HepG2 (cell line): ENCODE results near the gene EREG. TPM values are rescaled to one million over a fixed set of nuclear protein-coding genes. Genes with fewer than 3 reads are reported as not detected.
A peak's percentile ranks its signal among the peaks of the same experiment; 100 is the strongest.

Experiments used
- ATAC-seq: fragments of 200-7000 bp; cut with Tn5 transposase; 3 replicates; pipeline ENCODE4 v1.9.1; 2020; ENCODE audit warnings: mild to moderate bottlenecking, moderate library complexity
- BruUV-seq: library from RNA; stranded (reverse); fragments of 400-500 nt; replicated peaks from 2 replicates; lab custom pipeline; 2021; lab: Mats Ljungman, UMichigan
- CTCF ChIA-PET: fragments of 300-600 bp; formaldehyde crosslinking; extraction: SDS; loops from one replicate; lab custom pipeline; 2021; ENCODE audit warnings: low total read pairs, inconsistent platforms, low intra/inter-chr PET ratio; lab: Yijun Ruan, JAX
- POLR2A ChIA-PET: fragments of 350-600 bp; sonication (Branson Sonifier 250); formaldehyde crosslinking; loops from one replicate; lab custom pipeline; 2020; ENCODE audit warnings: antibody characterized with exemption, inconsistent platforms; lab: Yijun Ruan, JAX
- DNase-seq: peaks from one replicate; pipeline ENCODE4 v3.0.0-alpha.2; 2015; ENCODE audit warnings: low spot score
- FAIRE-seq: peaks from 3 replicates; lab custom pipeline; 2011; peaks lifted over from hg19 to GRCh38; lab: Jason Lieb, UNC
- H2AFZ ChIP-seq: one replicate; pipeline ENCODE4 v1.6.1; 2011; ENCODE audit warnings: low read length, inconsistent platforms
- H3K27ac ChIP-seq: fragments of 300-600 bp; 3 replicates; pipeline ENCODE4 v1.8.0; 2011; ENCODE audit warnings: mixed run types, mild to moderate bottlenecking, mixed read lengths, low read length, inconsistent platforms; ENCODE audit not compliant: insufficient read depth; ENCODE audit errors: extremely low read length
- H3K27me3 ChIP-seq, 2 experiments: fragments of 200-600 bp in 1 of 2; 2 replicates in 1 of 2; 3 replicates in 1 of 2; pipeline versions ENCODE4 v1.6.0 to v1.8.0; 2011; ENCODE audit warnings: low read length in 2 of 2, mild to moderate bottlenecking in 2 of 2, moderate library complexity in 2 of 2, inconsistent platforms in 1 of 2; ENCODE audit not compliant: insufficient read depth in 2 of 2, control insufficient read depth in 1 of 2
- H3K36me3 ChIP-seq, 2 experiments: fragments of 200-600 bp in 1 of 2; replicated peaks in 1 of 2; 2 replicates in 1 of 2; 3 replicates in 1 of 2; pipeline versions ENCODE4 v1.5.1 to v1.8.0; 2011; ENCODE audit warnings: low read length in 2 of 2, inconsistent platforms in 1 of 2; ENCODE audit not compliant: insufficient read depth in 2 of 2, control insufficient read depth in 1 of 2
- H3K4me1 ChIP-seq: 2 replicates; pipeline ENCODE4 v1.5.1; 2012; ENCODE audit warnings: low read length, inconsistent platforms; ENCODE audit not compliant: insufficient read depth
- H3K4me2 ChIP-seq: 2 replicates; pipeline ENCODE4 v1.6.0; 2011; ENCODE audit warnings: low read depth, low read length, inconsistent platforms
- H3K4me3 ChIP-seq, 3 experiments: fragments of 200-600 bp in 1 of 3; sonication (generic), shearing (Covaris generic) in 1 of 3; replicated peaks in 1 of 3; 2 replicates each; pipeline ENCODE4 v1.5.1; 2011 to 2016; ENCODE audit warnings: low read length in 3 of 3, inconsistent platforms in 2 of 3, low read depth in 2 of 3, mild to moderate bottlenecking in 2 of 3, control low read depth in 1 of 3, mixed read lengths in 1 of 3; ENCODE audit not compliant: insufficient read depth in 1 of 3
- H3K79me2 ChIP-seq: one replicate; pipeline ENCODE4 v1.6.1; 2011; ENCODE audit warnings: low read length, inconsistent platforms; ENCODE audit not compliant: insufficient read depth
- H3K9ac ChIP-seq: 2 replicates; pipeline ENCODE4 v1.6.0; 2011; ENCODE audit warnings: mild to moderate bottlenecking, low read depth, low read length, inconsistent platforms; ENCODE audit not compliant: insufficient read depth
- H3K9me3 ChIP-seq: 2 replicates; pipeline ENCODE4 v1.5.1; 2012; ENCODE audit warnings: mild to moderate bottlenecking, low read length
- H4K20me1 ChIP-seq: 2 replicates; pipeline ENCODE4 v1.6.0; 2011; ENCODE audit warnings: inconsistent platforms, mild to moderate bottlenecking, low read length, moderate library complexity; ENCODE audit not compliant: insufficient read depth
- ARID3A ChIP-seq: IDR thresholded peaks from 2 replicates; pipeline ENCODE4 v1.6.1; 2012; ENCODE audit warnings: low read depth, low read length, improper control_type of control experiment
- HMGA1 ChIP-seq: sonication (generic); formaldehyde crosslinking; conservative IDR thresholded peaks from 2 replicates; pipeline ENCODE4 v1.4.0; 2020; ENCODE audit warnings: missing genetic modification reagents
- PBX2 ChIP-seq: IDR thresholded peaks from 2 replicates; pipeline ENCODE4 v1.6.1; 2016; ENCODE audit warnings: control low read depth
- RAD21 ChIP-seq: fragments of 450-650 bp; formaldehyde crosslinking; IDR thresholded peaks from 2 replicates; pipeline ENCODE4 v1.5.0; 2020; ENCODE audit warnings: mild to moderate bottlenecking
- RERE ChIP-seq: IDR thresholded peaks from 2 replicates; pipeline ENCODE4 v1.6.1; 2016; ENCODE audit warnings: low read depth, missing genetic modification reagents, missing compliant biosample characterization
- SMC3 ChIP-seq: IDR thresholded peaks from 2 replicates; pipeline ENCODE4 v1.6.1; 2011; ENCODE audit warnings: low read length, improper control_type of control experiment
- STAG1 ChIP-seq: sonication (generic); formaldehyde crosslinking; IDR thresholded peaks from 2 replicates; pipeline ENCODE4 v1.4.0; 2020; ENCODE audit warnings: missing genetic modification reagents
- TEAD2 ChIP-seq: sonication (generic); formaldehyde crosslinking; IDR thresholded peaks from 2 replicates; pipeline ENCODE4 v1.9.0; 2021; ENCODE audit warnings: missing genetic modification reagents
- THAP11 ChIP-seq: IDR thresholded peaks from 2 replicates; pipeline ENCODE4 v1.6.1; 2016; ENCODE audit warnings: missing biosample characterization, missing genetic modification reagents
- ZNF557 ChIP-seq: sonication (generic); formaldehyde crosslinking; IDR thresholded peaks from 2 replicates; pipeline ENCODE4 v1.4.0; 2020; ENCODE audit warnings: missing genetic modification reagents
- ZXDC ChIP-seq: sonication (generic); formaldehyde crosslinking; IDR thresholded peaks from 2 replicates; pipeline ENCODE4 v1.5.0; 2020; ENCODE audit warnings: mild to moderate bottlenecking, missing genetic modification reagents
- WGBS: methylation state at CpG from one replicate; pipeline ENCODE4 v1.1.6; 2017; ENCODE audit warnings: low lambda C conversion rate; 5-methylcytosine and 5-hydroxymethylcytosine counted together
- in situ Hi-C: cut with HindIII; loops from 2 replicates; pipeline ENCODE4 v1.10.0; 2017; ENCODE audit warnings: low pct_unique_long_range_greater_than_20kb; ENCODE audit not compliant: extremely low pct_ligation_motif_present
- intact Hi-C: fragments of 100-400 bp; cut with micrococcal nuclease; formaldehyde crosslinking; loops from one replicate; pipeline ENCODE4 v1.10.0; 2022; ENCODE audit not compliant: unreplicated experiment
- polyA plus RNA-seq, 8 experiments: library from polyadenylated mRNA; depleted of rRNA in 3 of 8; stranded (reverse) in 7 of 8; unstranded in 1 of 8; fragments of >200 nt; fragmentation: Illumina TruSeq in 4 of 8; extraction: Trizol in 4 of 8; gene quantifications; 2 replicates each; pipeline versions ENCODE4 v1.2.1 to v1.2.3, GENCODE V29; 2011 to 2016; ENCODE audit warnings: low read depth in 4 of 8, missing spikeins in 1 of 8, mixed read lengths in 1 of 8; ENCODE audit not compliant: insufficient read depth in 1 of 8
- total RNA-seq, 5 experiments: library from RNA; depleted of rRNA; stranded (reverse); fragments of >200 nt; fragmentation: Illumina TruSeq; extraction: Trizol; gene quantifications; 2 replicates each; pipeline ENCODE4 v1.2.3, GENCODE V29; 2016; ENCODE audit warnings: low read depth in 1 of 5

Gene EREG
- total and polyA plus RNA-seq, 2 of the 13 experiments (the other 11 are each of a cell fraction or from before 2014, with no cell fraction given) = 0.11 to 0.13 TPM

- ATAC-seq (peak; percentile 81), FAIRE-seq (no peak), DNase-seq (peak; percentile 58)
- H3K4me1 ChIP-seq = no peaks in the 10 kb centered on the region
- no peak overlapping the region for H3K9ac ChIP-seq
- H3K27me3 ChIP-seq = no peaks in the 10 kb centered on the region
- in situ Hi-C loops (loop anchor here (5.0 kb wide), 1 partner anchor 352 kb away; no protein-coding TSS in a partner anchor), intact Hi-C loops (loop anchor here (1.0 to 2.0 kb wide), 3 partner anchors 56 to 355 kb away; no protein-coding TSS in a partner anchor)
- H3K36me3 ChIP-seq = no peaks in the 10 kb centered on the region
- POLR2A ChIA-PET = interaction anchor here (1.1 to 1.4 kb wide), 2 partner anchors 333 to 354 kb away, joined by 3 to 4 read pairs; no protein-coding TSS in a partner anchor
- CTCF ChIA-PET = interaction anchor here (1.6 to 3.2 kb wide), 2 partner anchors 350 to 355 kb away, joined by 10 to 25 read pairs; no protein-coding TSS in a partner anchor
- 0 out of 2 replicates have a peak overlapping the region, but pooled peaks have one; percentile 9 for H3K4me2 ChIP-seq
- H3K79me2 ChIP-seq = no peaks in the 10 kb centered on the region
- 30% methylated on average over 4 of the region's 4 CpGs for WGBS
- BruUV-seq = no TSS peak
- H3K9me3 ChIP-seq = no peaks in the 10 kb centered on the region
- H3K4me3 ChIP-seq = no peak overlapping the region
- H2AFZ ChIP-seq = no peak overlapping the region
- H4K20me1 ChIP-seq = no peaks in the 10 kb centered on the region
- H3K27ac ChIP-seq = no peak overlapping the region
- TF ChIP-seq PBX2 = no peak
- peak; percentile 33; the same call in 1 of the 2 replicates for TF ChIP-seq RAD21 (CRISPR knock-in tag)
- TF ChIP-seq STAG1 = peak; percentile 73
- no peak for TF ChIP-seq TEAD2 (CRISPR knock-in tag)
- no peak for TF ChIP-seq THAP11 (CRISPR knock-in tag)
- TF ChIP-seq RERE (CRISPR knock-in tag) = no peak
- 0 out of 2 replicates have a peak, but pooled peaks have one; percentile 25 for TF ChIP-seq ARID3A
- no peak for TF ChIP-seq ZNF557 (CRISPR knock-in tag)
- TF ChIP-seq SMC3 = peak; percentile 37; the same call in 1 of the 2 replicates
- TF ChIP-seq HMGA1 (CRISPR knock-in tag) = no peak
- TF ChIP-seq ZXDC = no peak
Observed at GRCh38 chr4:74320559-74321118, 44.3 kb upstream of the EREG start.
